Right lung (tissue), 5 donors: ENCODE data around the gene HSPH1. TPM values are rescaled to one million over a fixed set of nuclear protein-coding genes. Genes with fewer than 3 reads are reported as not detected.
A peak's percentile ranks its signal among the peaks of the same experiment; 100 is the strongest.
"Not testable (repeated sequence)": the region's sequence is repeated elsewhere in the genome, so short reads cannot be mapped to it uniquely, and the experiment has no call there.

Experiments used
- DNase-seq, 2 donors: peaks; one replicate each; pipeline ENCODE4 v3.0.0-alpha.2; 2013
- polyA plus RNA-seq, 5 donors: library from polyadenylated mRNA; unstranded; fragments of 120-200 nt; gene quantifications; one replicate each; pipeline versions ENCODE4 v1.2.1 to v1.2.3, GENCODE V29; 2013; ENCODE audit warnings: inconsistent platforms in 1 of 5, low replicate concordance in 1 of 5; ENCODE audit not compliant: insufficient read length in 5 of 5, insufficient read depth in 1 of 5

HSPH1 gene
- polyA plus RNA-seq, 5 donors, result 77.7 to 126 (median 100) TPM

DNA sequence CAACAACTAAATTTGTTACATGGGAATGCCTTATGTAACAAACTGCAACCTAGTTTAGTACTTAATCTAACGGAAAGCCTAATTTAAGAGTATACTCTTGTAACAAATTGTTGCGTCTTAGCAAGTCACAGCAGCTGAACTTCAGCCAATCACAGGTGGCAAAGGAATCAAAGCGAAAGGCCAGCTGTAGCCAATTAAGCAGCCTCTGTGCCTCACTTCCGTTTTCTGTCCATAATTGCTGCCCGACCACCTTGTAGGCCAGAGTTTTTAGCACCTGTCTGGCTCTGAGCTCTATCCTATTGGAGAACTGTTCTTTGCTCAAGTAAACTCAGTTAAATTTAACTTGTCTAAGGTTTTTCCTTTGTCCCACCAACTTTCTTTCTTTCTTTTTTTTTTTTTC, 18.1 kb upstream of the HSPH1 start:
- no peak for DNase-seq

DNA sequence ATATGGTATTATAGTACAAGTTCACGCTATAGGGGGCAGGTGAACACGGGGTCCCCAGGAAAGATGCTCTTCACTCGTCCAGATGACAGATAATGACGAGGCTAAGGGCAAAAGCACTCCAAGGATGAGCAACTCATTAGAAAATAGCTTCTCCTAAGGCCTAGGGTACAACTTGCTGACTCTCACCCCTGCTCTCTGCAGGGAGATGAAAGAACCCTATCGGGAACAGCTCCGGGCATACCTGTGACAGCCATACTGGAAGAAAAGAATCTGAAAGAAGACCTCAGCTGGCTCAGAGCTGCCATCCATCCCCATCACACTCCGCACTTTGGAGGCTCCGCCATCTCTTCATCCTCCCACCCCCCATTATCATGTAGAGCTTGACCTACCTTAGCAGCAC, 17.5 kb upstream of the HSPH1 start:
- no peak for DNase-seq

DNA sequence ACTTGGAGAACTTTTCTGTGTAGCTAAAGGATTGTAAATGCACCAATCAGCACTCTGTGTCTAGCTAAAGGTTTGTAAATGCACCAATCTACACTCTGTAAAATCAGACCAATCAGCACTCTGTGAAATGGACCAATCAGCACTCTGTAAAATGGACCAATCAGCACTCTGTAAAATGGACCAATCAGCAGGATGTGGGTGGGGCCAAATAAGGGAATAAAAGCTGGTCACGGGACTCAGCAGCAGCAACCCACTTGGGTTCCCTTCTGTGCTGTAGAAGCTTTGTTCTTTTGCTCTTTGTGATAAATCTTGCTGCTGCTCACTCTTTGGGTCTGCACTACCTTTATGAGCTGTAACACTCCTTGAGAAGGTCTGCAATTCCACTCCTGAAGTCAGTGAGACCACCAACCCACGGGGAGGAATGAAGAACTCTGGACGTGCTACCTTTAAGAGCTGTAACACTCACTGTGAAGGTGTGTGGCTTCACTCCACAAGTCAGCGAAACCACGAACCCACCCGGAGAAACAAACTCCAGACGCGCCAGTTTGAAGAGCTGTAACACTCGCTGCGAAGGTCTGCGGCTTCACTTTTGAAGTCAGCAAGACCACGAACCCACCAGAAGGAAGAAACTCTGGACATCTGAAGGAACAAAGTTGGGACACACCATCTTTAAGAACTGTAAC, 16.2 kb upstream of the HSPH1 start:
- DNase-seq, result not testable (repeated sequence)

DNA sequence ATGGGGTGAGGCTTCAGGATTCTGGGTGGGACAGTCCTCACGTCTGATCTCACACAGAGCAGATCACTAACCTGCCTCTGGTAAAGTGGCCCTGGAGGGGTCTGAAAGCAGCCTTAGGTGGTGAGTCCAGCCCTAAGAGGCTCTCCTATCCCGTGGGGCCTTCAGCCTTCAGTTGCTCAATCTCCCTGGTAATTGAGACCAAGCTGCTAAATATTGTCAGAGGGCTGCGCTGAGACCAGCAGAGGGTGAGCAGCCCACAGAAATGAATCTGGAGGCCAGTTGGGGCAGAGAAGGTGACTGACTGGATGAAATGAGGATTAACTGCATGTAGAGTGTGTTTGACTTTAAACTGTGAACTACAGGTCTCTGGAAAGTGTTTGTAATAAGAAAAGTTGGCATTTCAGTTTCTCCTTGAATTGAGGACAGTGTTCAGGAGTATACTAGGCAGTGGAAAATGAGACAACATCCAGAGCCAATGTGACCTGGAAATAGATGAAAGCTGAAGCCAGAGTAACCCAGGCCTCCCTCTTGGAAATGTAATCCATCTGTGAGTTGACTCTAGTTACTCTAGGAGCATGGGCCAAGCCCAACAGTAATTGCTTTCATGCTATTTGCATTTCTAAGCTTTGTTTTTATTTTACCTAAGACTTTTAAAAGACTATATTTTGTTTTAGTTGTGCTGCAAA, 14.3 kb upstream of the HSPH1 start:
- no peak for DNase-seq

DNA sequence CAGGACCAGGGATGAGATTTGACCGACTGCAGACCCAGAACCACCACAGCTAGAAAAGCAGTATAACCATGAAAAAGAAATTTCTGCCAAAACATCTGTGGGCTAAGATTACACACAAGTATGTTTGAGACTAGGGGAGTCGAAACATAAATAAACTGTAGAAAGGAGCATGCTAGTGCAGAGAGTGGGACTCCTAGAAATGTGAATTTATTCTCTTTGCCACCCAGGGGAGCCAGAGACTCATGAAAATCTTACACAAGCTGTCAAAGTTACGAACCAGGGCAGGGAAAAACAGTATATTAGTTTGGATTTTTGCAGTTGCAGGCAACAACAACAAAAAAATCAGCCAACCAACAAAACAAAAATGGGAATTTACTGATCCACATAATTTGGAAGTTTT, 12.3 kb upstream of the HSPH1 start:
- DNase-seq, result no peak

DNA sequence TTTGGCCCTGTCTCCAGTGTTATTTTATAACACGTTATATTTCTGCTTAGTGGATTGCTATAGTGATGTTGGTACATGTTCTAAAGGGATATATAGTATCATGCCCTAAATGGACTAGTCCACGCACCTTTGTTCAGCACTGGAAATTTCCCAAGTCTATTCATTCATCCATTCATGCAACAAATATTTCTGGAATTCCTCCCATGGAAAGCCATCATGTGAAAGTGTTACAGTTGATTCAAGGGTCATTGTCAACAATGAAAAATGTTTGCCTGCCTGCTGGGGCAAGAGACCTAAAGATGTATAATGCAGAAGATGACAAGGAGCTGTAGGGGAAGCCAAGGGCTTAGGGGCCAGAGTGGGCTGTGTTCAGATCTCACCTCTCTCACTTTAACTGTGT, 10.8 kb upstream of the HSPH1 start:
- no peak for DNase-seq

DNA sequence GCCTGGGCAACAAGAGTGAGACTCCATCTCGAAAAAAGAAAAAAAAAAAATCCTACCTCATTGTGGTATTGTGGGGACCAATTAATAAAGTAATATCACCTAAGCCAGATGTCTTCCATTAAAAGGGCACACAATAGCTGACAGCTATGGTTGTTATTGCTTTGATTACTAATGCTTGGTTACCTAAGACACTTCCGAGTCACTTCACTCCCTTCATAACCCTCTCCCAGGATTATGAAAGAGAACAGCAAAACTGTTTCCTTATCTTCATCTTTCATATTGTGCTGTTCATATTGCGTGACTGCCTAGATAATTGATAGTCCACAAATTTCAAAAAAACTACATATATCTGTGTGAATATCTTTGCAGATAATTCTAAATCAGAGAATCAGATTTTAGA, 10.3 kb upstream of the HSPH1 start:
- DNase-seq, result no peak

DNA sequence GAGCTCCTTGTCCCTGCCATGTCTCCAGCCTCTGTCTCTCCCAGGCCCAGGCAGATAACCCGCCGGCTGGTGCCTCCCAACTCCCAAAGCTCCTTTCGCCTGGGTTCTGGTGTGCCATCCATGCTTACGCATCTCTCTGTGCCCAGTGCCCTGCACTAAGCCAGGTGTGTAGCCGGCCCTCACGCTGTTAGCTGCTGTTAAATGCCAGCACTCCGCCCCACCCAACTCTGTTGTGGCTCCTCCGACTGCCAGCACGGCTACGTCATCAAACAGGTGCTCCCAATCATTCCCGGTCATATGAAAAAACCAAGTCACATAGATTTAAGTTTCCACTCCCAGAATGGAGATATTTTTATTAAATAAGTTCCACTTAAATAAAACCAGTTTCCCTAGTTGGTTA, 7.0 kb upstream of the HSPH1 start:
- DNase-seq, result no peak

DNA sequence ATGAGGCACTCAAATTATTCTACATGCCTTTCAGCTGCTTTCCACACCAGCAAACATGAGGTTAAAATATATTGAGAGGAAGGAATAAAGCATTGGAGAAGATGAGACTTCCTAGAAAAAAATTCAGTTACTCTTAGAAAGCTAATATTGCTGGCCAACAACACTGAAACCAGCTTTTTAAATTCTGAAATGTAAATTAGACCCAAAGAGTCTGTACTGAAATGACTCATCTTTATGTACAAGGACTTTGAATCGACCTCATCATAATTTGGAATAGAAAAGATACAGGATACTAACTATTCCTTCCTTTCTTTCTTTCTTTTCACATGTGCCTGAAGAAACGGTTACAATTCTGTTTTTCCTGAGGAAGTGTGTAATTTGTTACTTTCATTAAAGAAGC, 6.5 kb upstream of the HSPH1 start:
- DNase-seq, result no peak

DNA sequence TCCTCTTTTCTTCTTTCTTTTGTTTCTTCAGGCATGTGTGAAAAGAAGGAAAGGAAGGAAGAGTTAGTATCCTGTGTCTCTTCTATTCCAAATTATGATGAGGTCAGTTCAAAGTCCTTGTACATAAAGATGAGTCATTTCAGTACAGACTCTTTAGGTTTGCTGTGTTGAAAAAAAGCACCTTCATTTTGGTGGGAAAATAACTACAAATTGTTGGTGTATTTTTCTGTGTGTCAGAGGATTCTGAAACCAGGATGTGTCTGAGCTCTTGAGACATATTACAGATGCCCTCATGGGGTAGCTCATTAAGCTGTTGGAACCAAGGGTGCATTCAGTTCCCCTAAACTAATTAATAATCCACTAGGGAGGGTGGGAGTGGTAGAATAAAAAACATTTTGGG, 5.8 kb upstream of the HSPH1 start:
- no peak for DNase-seq

DNA sequence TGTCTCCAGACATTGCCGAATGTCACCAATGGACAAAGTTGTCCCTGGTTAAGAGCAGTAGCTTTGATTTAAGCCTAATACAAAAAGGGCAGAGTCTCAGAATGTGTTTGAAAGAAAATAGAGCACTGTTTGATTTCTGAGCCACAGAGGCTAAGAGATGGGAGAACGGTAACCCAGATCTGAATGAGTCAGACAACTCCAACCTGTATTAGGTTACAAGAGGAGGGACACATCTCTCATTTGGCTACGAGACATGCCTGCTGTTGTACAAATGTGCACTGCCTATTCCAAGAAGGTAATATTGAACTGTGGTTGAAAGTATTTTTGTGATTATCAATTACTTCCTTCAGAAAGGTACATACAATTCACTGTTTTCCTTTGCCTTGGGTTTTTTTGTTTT, 4.9 kb upstream of the HSPH1 start:
- DNase-seq, result no peak

DNA sequence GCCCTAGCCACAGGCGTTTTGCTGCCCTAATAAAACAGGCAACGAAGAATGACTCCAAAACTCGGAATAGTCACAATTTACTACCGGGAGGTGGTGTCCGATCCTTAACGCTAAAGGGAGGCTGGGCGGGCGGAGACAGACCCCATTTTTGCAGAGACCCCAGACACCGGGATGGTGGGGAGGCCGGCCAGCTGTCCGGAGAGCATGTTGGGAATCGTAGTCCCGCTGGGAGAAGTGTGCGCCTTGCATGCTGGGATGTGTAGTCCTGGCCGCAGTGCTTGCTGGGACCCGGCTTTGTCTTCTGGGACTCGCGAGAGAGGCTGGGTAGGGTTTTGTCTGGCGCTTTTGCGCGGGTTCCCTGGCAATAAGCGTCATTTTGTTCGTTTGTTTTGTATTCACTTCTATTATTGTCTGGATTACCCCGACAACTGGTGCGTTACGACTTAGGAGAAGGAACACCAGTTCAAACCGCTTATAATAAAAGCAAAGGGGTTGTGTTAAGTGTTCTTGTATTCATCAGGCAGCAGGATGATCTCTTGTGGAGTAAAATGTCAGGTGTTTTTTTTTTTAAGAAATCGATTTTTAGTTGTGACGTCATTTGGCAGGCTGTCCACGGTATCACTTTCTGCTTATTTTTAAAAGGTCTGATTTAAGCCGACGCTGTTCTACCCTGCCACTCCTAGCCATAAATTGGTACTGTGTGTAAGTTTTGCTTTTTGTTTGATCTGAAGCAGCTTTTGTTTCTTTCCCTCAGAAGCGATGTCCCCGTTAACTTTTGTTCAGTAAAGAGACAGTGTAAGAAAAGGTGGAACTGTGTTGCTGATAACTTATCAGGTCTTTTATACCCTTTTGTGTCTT, 676 bp upstream of the HSPH1 start:
- peak; percentile 97 for DNase-seq

DNA sequence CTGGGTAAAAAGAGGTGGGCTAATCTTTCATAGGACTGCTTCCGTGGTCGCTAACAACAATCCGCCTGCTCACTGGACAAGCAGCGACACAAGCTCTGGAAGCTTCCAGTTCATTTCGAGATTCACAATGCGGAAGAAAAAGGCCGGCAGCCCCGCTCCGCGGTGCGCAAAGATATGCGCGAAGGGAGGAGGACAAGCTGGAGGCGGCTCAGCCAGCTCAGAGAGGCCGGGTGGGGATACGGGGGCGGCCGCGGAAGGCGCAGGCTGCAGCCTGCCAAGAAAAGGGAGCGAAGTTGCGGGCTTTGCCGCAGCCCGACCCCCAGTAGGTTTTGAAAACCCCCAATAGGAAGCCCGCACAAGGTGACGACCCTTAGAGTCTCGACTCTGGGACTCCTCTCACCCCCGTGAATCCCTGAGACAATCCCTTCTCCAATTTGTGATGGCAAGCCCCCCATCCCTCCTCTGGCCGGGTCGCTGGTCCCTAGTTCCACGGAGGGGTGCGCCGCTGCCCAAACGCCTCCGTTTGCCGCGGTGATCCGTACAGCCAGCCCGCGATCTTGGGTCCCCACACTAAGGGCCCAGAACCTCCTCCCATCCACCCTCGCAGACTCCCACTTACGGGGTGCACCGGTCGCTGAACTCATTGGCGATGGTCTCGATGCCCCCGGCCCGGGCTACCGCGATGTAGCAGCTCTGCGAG, 697 bp downstream of the HSPH1 start:
- peak; percentile 68 to 74 for DNase-seq

DNA sequence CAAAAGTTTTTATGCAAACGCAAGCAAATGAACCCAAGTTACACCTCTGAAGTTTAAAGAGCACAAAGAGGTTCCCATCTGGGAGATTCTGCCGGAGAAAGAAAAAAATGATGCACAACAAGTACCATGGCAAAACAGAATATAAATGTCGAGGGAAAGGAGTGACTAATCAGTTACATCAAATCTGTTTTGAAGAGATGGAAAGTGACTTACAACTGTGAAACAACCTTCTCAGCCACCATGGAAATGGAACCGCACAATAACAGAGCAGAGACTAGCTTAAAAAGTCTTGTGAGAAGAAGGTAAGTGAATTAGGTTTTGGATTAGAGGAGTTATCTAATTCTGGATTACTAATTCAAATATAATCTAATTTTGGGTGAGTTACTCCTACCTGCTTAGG, 2.4 kb downstream of the HSPH1 start:
- no peak for DNase-seq

DNA sequence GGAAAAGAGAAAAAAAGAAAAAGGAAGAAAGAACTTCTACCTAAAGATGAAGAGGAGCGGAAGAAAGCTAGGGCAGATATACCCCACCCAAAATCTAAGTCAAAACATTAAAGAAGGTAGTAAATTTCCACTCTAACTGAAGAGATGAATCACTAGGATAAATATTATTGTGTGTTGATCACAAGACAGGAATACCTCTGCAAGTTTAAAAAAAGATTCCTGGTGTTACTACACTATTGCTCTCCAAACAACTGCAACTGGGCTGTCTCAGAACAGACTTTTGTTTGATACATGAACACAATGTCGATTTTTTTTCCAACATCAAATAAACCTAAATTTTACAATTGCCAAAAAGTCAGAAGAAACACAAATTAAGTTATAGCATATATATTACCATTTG, 6.8 kb downstream of the HSPH1 start:
- DNase-seq, result no peak

DNA sequence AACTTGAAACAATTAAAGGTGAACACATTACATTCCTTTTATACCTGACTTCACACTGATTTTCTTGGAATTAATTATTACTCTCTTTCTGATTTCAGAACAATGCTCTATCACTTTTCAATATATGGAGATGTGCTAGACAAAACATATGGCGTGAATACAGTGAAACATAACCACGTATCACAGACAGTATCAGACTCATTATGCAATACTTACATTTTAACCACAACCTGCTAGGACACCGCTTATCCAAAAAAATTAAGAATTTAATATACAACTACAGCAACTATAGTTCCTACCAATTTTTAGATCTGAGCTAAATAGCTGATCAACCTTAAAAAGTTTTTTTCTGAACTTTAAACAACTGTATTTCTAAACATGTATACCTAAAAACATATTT, 9.9 kb downstream of the HSPH1 start:
- no peak for DNase-seq

DNA sequence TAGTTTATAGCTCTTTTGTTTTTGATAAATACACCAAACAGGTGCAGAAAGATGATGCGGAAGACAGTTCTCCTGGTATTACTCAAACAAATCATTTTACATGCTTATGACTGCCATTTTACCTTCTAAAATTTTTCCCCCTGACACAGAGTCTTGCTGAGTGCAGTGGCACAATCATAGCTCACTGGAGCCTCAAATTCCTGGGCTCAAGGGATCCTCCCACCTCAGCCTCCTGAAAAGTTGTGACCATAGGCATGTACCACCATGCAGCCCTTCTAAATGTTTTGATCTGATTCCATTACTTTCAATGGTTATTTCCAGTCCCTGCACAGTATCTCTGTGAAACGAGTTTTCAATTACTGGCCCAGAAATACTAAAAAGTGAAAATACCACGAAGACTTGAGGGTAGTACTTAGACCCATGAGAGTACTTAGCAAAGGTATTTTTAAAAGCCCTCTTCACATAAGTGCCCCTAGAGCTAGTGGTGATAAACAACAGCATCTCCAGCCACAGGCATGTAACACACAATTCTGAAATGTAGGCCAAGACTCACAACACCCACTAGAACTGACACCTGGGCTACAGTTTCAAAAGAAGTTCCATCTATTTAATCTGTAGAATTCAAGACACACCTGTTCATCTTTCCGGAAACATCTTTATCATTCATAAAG, 11.3 kb downstream of the HSPH1 start:
- DNase-seq, result no peak

DNA sequence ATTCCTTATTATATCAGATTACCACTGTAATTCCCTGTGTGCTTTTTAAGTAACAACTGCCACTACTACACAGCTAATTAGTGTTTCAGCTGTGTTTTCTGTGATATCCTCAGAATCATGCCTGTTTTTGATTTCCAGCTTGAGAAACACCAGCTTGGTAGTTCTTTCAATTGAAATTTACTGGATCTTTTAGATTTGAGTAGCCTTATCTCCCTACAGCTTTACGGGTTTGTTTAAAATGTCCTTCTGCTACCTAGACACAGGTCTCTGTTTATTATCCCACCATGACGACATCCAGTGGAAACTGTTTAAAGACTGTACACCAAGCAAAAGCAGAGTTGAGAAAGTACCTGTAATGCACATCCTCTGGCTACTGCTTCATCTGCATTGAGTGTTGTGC, 12.1 kb downstream of the HSPH1 start:
- DNase-seq, result no peak

DNA sequence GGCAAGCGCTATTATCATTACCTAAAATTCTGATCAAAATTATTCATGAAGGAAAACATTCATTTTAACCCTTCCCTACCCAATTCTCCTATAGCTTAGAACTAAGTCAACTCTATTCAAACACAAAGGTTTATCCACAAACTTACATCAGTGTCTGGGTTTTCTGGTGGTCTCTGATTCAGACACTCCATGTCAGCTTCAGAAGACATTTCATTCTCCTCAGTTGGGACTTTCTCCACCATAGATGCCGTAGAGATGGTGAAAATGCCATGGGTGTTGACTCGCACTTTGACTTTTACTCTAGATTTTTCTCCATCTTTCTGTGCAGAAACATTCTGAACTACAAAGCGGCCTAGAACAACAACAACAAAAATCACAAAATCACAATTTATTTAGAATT, 16.3 kb downstream of the HSPH1 start:
- DNase-seq, result no peak

DNA sequence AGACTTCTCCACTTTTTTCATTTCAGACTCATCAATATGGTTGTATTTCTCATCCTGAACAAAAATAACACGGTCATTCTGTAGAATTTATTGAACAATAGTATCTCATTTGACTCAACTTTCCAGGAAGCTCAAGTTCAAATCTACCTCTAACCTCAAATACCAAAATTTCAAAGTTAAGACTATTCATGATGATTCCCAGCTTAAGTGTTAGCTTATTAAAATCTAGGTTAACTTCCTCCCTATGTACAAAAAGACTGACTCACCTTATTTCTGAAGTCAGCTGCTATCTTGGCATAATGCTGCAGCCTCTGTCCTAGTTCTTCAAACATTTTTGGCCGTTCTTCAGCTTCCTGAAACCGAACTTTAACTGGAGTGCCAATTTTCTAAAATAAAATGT, 23.2 kb downstream of the HSPH1 start:
- DNase-seq, result no peak

DNA sequence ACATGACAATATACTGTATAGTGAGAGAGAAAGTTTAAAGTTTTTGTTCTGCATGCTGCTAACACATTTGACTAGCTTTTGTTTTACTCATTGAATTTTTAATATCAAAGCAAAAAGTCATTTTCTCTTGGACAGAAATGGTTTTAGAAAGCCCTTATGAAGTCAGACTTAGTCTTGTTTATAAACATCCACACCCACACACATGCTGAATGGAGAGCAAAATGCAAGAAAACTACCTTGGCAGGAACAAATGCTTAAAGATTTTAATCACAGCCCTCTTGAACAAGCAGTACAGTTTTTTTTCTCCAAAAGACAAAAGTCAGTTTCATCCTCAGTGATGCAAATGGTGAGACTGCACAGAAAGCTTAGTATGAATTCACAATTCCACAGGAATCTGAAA, 25.0 kb downstream of the HSPH1 start:
- no peak for DNase-seq
